Neuronal stem cell (in vitro differentiated cells): ENCODE measurements around the gene TMEM229A.

ENCODE experiments used
- DNase-seq: peaks from one replicate; pipeline ENCODE4 v3.0.0-alpha.2; 2013; ENCODE audit warnings: low spot score
- H2AFZ ChIP-seq: one replicate; pipeline ENCODE4 v1.6.1; 2013; ENCODE audit warnings: mild to moderate bottlenecking, low read length, inconsistent platforms
- H2AK5ac ChIP-seq: 2 replicates; pipeline ENCODE4 v1.6.1; 2013; ENCODE audit warnings: low read depth, mild to moderate bottlenecking, inconsistent platforms, low read length, moderate library complexity, mixed read lengths
- H2BK120ac ChIP-seq: 2 replicates; pipeline ENCODE4 v1.6.1; 2013; ENCODE audit warnings: low read depth, mild to moderate bottlenecking, inconsistent platforms, low read length, moderate library complexity, mixed read lengths
- H2BK12ac ChIP-seq: one replicate; pipeline ENCODE4 v1.6.1; 2013; ENCODE audit warnings: low read length, inconsistent platforms
- H2BK15ac ChIP-seq: 2 replicates; pipeline ENCODE4 v1.6.1; 2013; ENCODE audit warnings: mild to moderate bottlenecking, low read length, inconsistent platforms, mixed read lengths
- H2BK5ac ChIP-seq: one replicate; pipeline ENCODE4 v1.6.1; 2013; ENCODE audit warnings: inconsistent platforms, mild to moderate bottlenecking, low read length, moderate library complexity
- H3K14ac ChIP-seq: one replicate; pipeline ENCODE4 v1.6.1; 2013; ENCODE audit warnings: low read length, inconsistent platforms
- H3K18ac ChIP-seq: 2 replicates; pipeline ENCODE4 v1.6.1; 2013; ENCODE audit warnings: low read length, inconsistent platforms
- H3K23ac ChIP-seq: 2 replicates; pipeline ENCODE4 v1.6.1; 2013; ENCODE audit warnings: low read depth, mild to moderate bottlenecking, mixed read lengths, low read length, inconsistent platforms; ENCODE audit not compliant: poor library complexity
- H3K27ac ChIP-seq: replicated peaks from 3 replicates; pipeline ENCODE4 v1.5.1; 2013; ENCODE audit warnings: low read length, inconsistent platforms
- H3K27me3 ChIP-seq, 3 experiments: 2 replicates each; pipeline ENCODE4 v1.6.1; 2013; ENCODE audit warnings: low read length in 3 of 3, mild to moderate bottlenecking in 2 of 3, inconsistent platforms in 1 of 3, low read depth in 1 of 3, mixed read lengths in 1 of 3, moderate library complexity in 1 of 3; ENCODE audit not compliant: control insufficient read depth in 3 of 3, insufficient read depth in 3 of 3
- H3K36me3 ChIP-seq, 2 donors: replicated peaks in 1 of 2; 2 replicates each; pipeline ENCODE4 v1.6.1; 2013; ENCODE audit warnings: low read length in 2 of 2; ENCODE audit not compliant: control insufficient read depth in 2 of 2, insufficient read depth in 2 of 2
- H3K4ac ChIP-seq: 2 replicates; pipeline ENCODE4 v1.6.1; 2013; ENCODE audit warnings: inconsistent platforms, mild to moderate bottlenecking, low read length, moderate library complexity
- H3K4me1 ChIP-seq, 2 donors: 1 replicate in 1 of 2; 2 replicates in 1 of 2; pipeline ENCODE4 v1.6.1; 2013; ENCODE audit warnings: low read length in 2 of 2, low read depth in 1 of 2; ENCODE audit not compliant: control insufficient read depth in 2 of 2, insufficient read depth in 1 of 2
- H3K4me2 ChIP-seq: one replicate; pipeline ENCODE4 v1.6.1; 2013; ENCODE audit warnings: mild to moderate bottlenecking, low read length, inconsistent platforms; ENCODE audit not compliant: insufficient read depth, poor library complexity, severe bottlenecking
- H3K4me3 ChIP-seq, 2 donors: 2 replicates each; pipeline ENCODE4 v1.5.1; 2013; ENCODE audit warnings: low read length in 2 of 2, mild to moderate bottlenecking in 2 of 2, inconsistent platforms in 1 of 2, moderate library complexity in 1 of 2
- H3K79me1 ChIP-seq: one replicate; pipeline ENCODE4 v1.6.1; 2013; ENCODE audit warnings: low read depth, mild to moderate bottlenecking, inconsistent platforms, low read length, moderate library complexity
- H3K9ac ChIP-seq: one replicate; pipeline ENCODE4 v1.6.1; 2013; ENCODE audit warnings: mild to moderate bottlenecking, low read depth, low read length, inconsistent platforms; ENCODE audit not compliant: poor library complexity
- H3K9me3 ChIP-seq, 2 donors: replicated peaks in 1 of 2; 2 replicates each; pipeline versions ENCODE3 to v1.6.1; 2013; ENCODE audit warnings: low read length in 2 of 2, mild to moderate bottlenecking in 2 of 2, inconsistent platforms in 1 of 2, low read depth in 1 of 2, mixed read lengths in 1 of 2, moderate library complexity in 1 of 2; ENCODE audit not compliant: control insufficient read depth in 2 of 2, insufficient read depth in 1 of 2
- H4K8ac ChIP-seq: one replicate; pipeline ENCODE4 v1.6.1; 2013; ENCODE audit warnings: low read depth, mild to moderate bottlenecking, inconsistent platforms, low read length, moderate library complexity
- H4K91ac ChIP-seq: one replicate; pipeline ENCODE4 v1.6.1; 2013; ENCODE audit warnings: low read length, low read depth, mild to moderate bottlenecking, inconsistent platforms; ENCODE audit not compliant: poor library complexity
- WGBS, 2 donors: extraction: QIAGEN DNeasy Blood & Tissue Kit; methylation state at CpG; one replicate each; pipeline ENCODE4 v1.1.7; 2013; ENCODE audit warnings: missing lambda C conversion rate in 2 of 2, mixed read lengths in 1 of 2; ENCODE audit not compliant: insufficient read length in 2 of 2, insufficient replicate concordance in 1 of 2; ENCODE audit errors: extremely low coverage in 2 of 2; 5-methylcytosine and 5-hydroxymethylcytosine counted together

Gene TMEM229A

GRCh38 chr7:124062171-124062570 lies 29.3 kb upstream of the TMEM229A start:
- Histone ChIP-seq H3K18ac (no peak overlapping the region), H3K9ac (no peak overlapping the region), H3K4me3 (no peak overlapping the region), H2BK120ac (no peak overlapping the region), H2AFZ (no peak overlapping the region), H3K4me1 (no peaks in the 10 kb centered on the region), H3K23ac (no peak overlapping the region), H3K4me2 (no peak overlapping the region), H4K91ac (no peak overlapping the region), H3K79me1 (no peaks in the 10 kb centered on the region), H2BK12ac (no peak overlapping the region), H3K9me3 (no peaks in the 10 kb centered on the region), H2BK15ac (no peak overlapping the region), H3K27ac (no peak overlapping the region), H2BK5ac (no peak overlapping the region), H3K36me3 (no peaks in the 10 kb centered on the region), H4K8ac (no peak overlapping the region), H3K14ac (no peak overlapping the region), H2AK5ac (no peak overlapping the region), H3K4ac (no peak overlapping the region), H3K27me3 (peaks cover 0 to 2% (median 0%) of the 10 kb centered on the region in 3 experiments)
- no CpG with 5 or more reads among the region's 1 CpG for WGBS, 2 donors
- no peak for DNase-seq

GRCh38 chr7:124060528-124060927 lies 27.7 kb upstream of the TMEM229A start:
- Histone ChIP-seq H3K9me3 (no peaks in the 10 kb centered on the region), H2BK5ac (no peak overlapping the region), H3K9ac (no peak overlapping the region), H3K4ac (no peak overlapping the region), H3K79me1 (no peaks in the 10 kb centered on the region), H3K27ac (no peak overlapping the region), H4K91ac (no peak overlapping the region), H3K14ac (no peak overlapping the region), H2AFZ (no peak overlapping the region), H3K36me3 (no peaks in the 10 kb centered on the region), H3K4me2 (no peak overlapping the region), H3K4me1 (no peaks in the 10 kb centered on the region), H2BK15ac (no peak overlapping the region), H3K23ac (no peak overlapping the region), H2BK12ac (no peak overlapping the region), H4K8ac (no peak overlapping the region), H3K4me3 (no peak overlapping the region), H3K27me3 (no peaks in the 10 kb centered on the region), H2BK120ac (no peak overlapping the region), H2AK5ac (no peak overlapping the region), H3K18ac (no peak overlapping the region)
- WGBS, 2 donors = no CpG with 5 or more reads among the region's 2 CpGs
- DNase-seq = no peak

- Histone ChIP-seq H4K8ac (no peak overlapping the region), H2BK120ac (no peak overlapping the region), H3K27ac (no peak overlapping the region), H3K18ac (no peak overlapping the region), H2BK5ac (no peak overlapping the region), H2AFZ (no peak overlapping the region), H3K4me2 (no peak overlapping the region), H3K4ac (no peak overlapping the region), H3K14ac (no peak overlapping the region), H3K27me3 (no peaks in the 10 kb centered on the region), H3K9me3 (no peaks in the 10 kb centered on the region), H2AK5ac (no peak overlapping the region), H2BK12ac (no peak overlapping the region), H3K4me1 (no peaks in the 10 kb centered on the region), H3K9ac (no peak overlapping the region), H4K91ac (no peak overlapping the region), H2BK15ac (no peak overlapping the region), H3K23ac (no peak overlapping the region), H3K36me3 (no peaks in the 10 kb centered on the region), H3K4me3 (no peak overlapping the region), H3K79me1 (no peaks in the 10 kb centered on the region)
- WGBS, 2 donors = no CpG with 5 or more reads among the region's 4 CpGs
- DNase-seq = no peak
Observed at GRCh38 chr7:124059375-124059774, 26.5 kb upstream of the TMEM229A start.

DNA sequence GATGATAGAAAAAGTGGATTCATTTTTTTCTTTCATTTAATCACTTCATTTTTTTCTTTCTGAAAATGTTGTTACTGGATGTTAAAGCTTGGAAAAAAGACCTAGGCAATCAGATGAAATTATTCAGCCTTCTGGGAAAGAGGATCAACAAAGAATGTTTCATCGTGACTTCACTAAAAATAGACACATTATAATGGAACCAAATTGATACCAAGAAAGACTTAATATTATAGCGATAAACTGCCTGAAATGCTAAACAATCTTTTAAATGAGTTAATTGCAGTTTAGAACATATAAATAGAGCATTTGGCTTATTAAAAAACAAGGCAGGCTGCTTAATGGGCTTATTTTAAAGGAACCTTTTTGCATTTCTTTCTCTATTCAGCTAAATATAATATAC lies 25.6 kb upstream of the TMEM229A start:
- Histone ChIP-seq H3K27me3 (no peaks in the 10 kb centered on the region), H3K4me3 (no peak overlapping the region), H3K14ac (no peak overlapping the region), H3K23ac (no peak overlapping the region), H2BK120ac (no peak overlapping the region), H3K9me3 (no peaks in the 10 kb centered on the region), H3K36me3 (no peaks in the 10 kb centered on the region), H2AFZ (no peak overlapping the region), H4K8ac (no peak overlapping the region), H2BK12ac (no peak overlapping the region), H3K4me1 (no peaks in the 10 kb centered on the region), H3K79me1 (no peaks in the 10 kb centered on the region), H3K4ac (no peak overlapping the region), H3K18ac (no peak overlapping the region), H2BK15ac (no peak overlapping the region), H4K91ac (no peak overlapping the region), H3K27ac (no peak overlapping the region), H2AK5ac (no peak overlapping the region), H2BK5ac (no peak overlapping the region), H3K9ac (no peak overlapping the region), H3K4me2 (no peak overlapping the region)
- DNase-seq = no peak
- no CpG with 5 or more reads among the region's 2 CpGs for WGBS, 2 donors
